LHCN-M2 (cell line): ENCODE data around the gene CCDC152. TPM values are rescaled to one million over a fixed set of nuclear protein-coding genes. Genes with fewer than 3 reads are reported as not detected.
"Not testable (repeated sequence)": the region's sequence is repeated elsewhere in the genome, so short reads cannot be mapped to it uniquely, and the experiment has no call there.

Experiments
- DNase-seq: peaks from one replicate; pipeline ENCODE4 v3.0.0-alpha.2; 2012; ENCODE audit warnings: low read depth
- polyA plus RNA-seq: library from polyadenylated mRNA; unstranded; fragments of >200 nt; gene quantifications from one replicate; pipeline ENCODE4 v1.2.1, GENCODE V29; 2012; ENCODE audit warnings: missing spikeins
- total RNA-seq: library from RNA; depleted of rRNA; stranded (reverse); fragments of >200 nt; gene quantifications from 2 replicates; pipeline ENCODE4 v1.2.3, GENCODE V29; 2014; rRNA removed

CCDC152 gene
- total RNA-seq = under 0.01 TPM in 1 of 2 replicates, not detected in the other
- polyA plus RNA-seq = 0.18 TPM

GRCh38 chr5:42756606-42757601 lies at the start of gene CCDC152:
CCDC152 (plus strand) TSS chr5:42756818; CDS start chr5:42759122, 2,304 bp downstream.
- DNase-seq = peak; percentile 58

- peak; percentile 36 for DNase-seq
Observed at GRCh38 chr5:42715785-42716184, 40.8 kb upstream of the CCDC152 start.

- DNase-seq = peak; percentile 56
Observed at GRCh38 chr5:42718591-42718990, 38.0 kb upstream of the CCDC152 start.

- peak; percentile 15 for DNase-seq
Observed at GRCh38 chr5:42719034-42719433, 37.6 kb upstream of the CCDC152 start.

- DNase-seq = no peak
Observed at GRCh38 chr5:42720251-42720650, 36.4 kb upstream of the CCDC152 start.

GRCh38 chr5:42721484-42721883 lies 35.1 kb upstream of the CCDC152 start:
- no peak for DNase-seq

- DNase-seq = not testable (repeated sequence)
Observed at GRCh38 chr5:42734531-42735058, 22.0 kb upstream of the CCDC152 start.

- no peak for DNase-seq
Observed at GRCh38 chr5:42740920-42741319, 15.7 kb upstream of the CCDC152 start.

GRCh38 chr5:42745426-42745825 lies 11.2 kb upstream of the CCDC152 start:
- DNase-seq = peak; percentile 16

- DNase-seq = no peak
Observed at GRCh38 chr5:42745856-42746255, 10.8 kb upstream of the CCDC152 start.

- peak; percentile 25 for DNase-seq
Observed at GRCh38 chr5:42749020-42749419, 7.6 kb upstream of the CCDC152 start.

GRCh38 chr5:42750507-42750906 lies 6.1 kb upstream of the CCDC152 start:
- DNase-seq = no peak

- DNase-seq = no peak
Observed at GRCh38 chr5:42751044-42751443, 5.6 kb upstream of the CCDC152 start.

GRCh38 chr5:42753099-42753498 lies 3.5 kb upstream of the CCDC152 start:
- DNase-seq = no peak

GRCh38 chr5:42759456-42759855 lies 2.8 kb downstream of the CCDC152 start:
- peak; percentile 48 for DNase-seq

- DNase-seq = no peak
Observed at GRCh38 chr5:42760426-42760825, 3.8 kb downstream of the CCDC152 start.

- DNase-seq = no peak
Observed at GRCh38 chr5:42761791-42762190, 5.2 kb downstream of the CCDC152 start.

GRCh38 chr5:42767491-42768105 lies 11.0 kb downstream of the CCDC152 start:
- peak; percentile 35 for DNase-seq

GRCh38 chr5:42768106-42768504 lies 11.5 kb downstream of the CCDC152 start:
- no peak for DNase-seq

GRCh38 chr5:42770003-42770402 lies 13.4 kb downstream of the CCDC152 start:
- DNase-seq = no peak

GRCh38 chr5:42772265-42772993 lies 15.8 kb downstream of the CCDC152 start:
- DNase-seq = no peak

- DNase-seq = no peak
Observed at GRCh38 chr5:42779083-42779482, 22.5 kb downstream of the CCDC152 start.
